Left lobe of liver (tissue), 2 donors: ENCODE results near the gene WDR18. TPM values are rescaled to one million over a fixed set of nuclear protein-coding genes. Genes with fewer than 3 reads are reported as not detected.

Experiments used
- ATAC-seq: fragments of 200-7000 bp; cut with Tn5 transposase; one replicate; pipeline ENCODE4 v1.9.1; 2020; ENCODE audit warnings: mild to moderate bottlenecking, moderate library complexity
- DNase-seq: peaks from one replicate; pipeline ENCODE4 v3.0.0-alpha.2; 2020; ENCODE audit warnings: low spot score
- total RNA-seq: library from RNA; stranded (reverse); gene quantifications from one replicate; pipeline ENCODE4 v1.2.1, GENCODE V29; 2021
- donor health status: DM: no; HTN: no; CAD: no; lungs with moderate emphysema.
- donor health status: DM: no; HTN: yes; CAD: no.

The WDR18 gene
- total RNA-seq, 1 donor from 2014 or later: 34.7 TPM

DNA sequence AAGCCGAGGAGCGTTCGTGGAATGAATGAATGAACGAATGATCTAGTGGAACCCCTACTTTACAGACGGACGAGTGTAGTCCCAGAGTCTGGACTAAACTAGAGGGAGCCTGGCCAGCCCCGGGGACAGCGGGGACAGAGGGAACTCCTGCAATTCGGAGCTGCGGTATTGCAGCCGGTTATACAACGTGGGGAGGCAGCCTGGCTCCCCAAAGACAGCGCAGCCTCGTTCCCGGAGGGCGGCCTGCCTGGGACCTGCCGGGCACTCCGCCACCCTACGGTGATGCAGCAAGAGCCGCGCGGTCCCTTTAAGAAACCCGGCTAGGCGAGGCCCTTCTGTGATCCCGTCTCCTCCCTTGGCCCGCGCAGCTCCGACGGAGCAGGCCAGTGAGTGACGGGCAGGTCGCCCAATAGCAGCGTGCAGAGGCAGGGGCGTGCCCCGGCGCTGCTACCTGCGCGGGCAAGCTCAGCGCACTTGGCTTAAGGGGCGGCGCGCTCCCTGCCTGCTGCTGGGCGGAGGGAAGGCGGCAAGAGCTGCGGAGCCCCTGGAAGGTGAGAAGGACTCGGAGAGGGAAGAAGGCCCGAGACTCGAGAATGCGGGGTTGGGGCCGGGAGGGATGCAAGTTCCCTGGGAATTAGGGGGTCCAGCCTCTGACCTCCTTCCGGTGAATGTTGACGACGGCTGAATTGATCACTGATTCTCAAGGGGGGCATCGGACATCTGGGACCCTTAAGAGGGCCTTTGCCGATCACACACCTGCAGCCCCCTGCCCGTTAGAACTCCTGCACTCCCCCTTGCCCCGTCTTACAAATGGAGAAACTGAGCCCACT lies 55.7 kb downstream of the WDR18 start, which contains the start of gene ABCA7:
TSS of gene ABCA7 (plus strand) at position 462 of the 830 bp plus-strand sequence. CDS start 1,255 bp downstream, outside the sequence.
- ATAC-seq: peak; percentile 93
- peak; percentile 100 for DNase-seq

DNA sequence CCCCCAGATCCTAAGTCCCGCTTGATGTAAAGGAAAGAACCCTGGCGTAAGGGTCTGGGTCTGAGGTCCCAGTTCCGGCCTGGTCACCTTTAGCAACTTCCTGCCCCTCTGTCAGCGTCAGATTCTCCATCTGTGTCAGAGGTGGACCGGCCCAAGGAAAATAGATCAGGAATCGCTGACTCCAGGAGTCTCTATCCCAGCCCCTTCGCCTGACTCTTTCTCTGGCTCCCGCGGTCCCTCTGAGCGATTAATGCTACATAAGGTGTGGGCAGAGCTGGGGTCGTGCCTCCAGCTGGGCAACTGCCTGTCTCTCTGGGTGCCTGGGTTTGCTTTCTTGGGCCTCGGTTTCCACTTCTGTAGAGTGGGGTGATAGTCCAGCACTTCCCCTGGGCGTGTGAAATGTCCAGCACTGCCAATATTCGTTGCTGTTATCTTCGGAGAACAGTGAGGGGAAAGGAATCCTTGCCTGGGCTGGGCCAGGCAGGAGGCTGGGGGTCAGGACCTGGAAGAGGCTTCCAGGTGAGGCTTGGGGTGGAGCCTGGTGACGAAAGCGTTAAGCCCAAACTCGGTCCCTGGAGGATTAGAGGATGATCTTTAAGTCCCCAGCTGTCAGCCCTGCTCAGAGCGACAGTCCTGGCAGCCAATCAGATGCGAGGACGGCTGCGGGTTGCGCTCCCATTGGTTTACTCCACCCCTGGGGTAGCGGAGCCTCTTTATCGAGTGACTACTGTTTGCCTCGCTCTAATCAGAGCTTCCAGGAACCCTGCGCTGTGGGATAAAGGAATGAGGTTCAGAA lies 56.5 kb downstream of the WDR18 start:
- ATAC-seq (peak; percentile 72), DNase-seq (peak; percentile 92)

DNA sequence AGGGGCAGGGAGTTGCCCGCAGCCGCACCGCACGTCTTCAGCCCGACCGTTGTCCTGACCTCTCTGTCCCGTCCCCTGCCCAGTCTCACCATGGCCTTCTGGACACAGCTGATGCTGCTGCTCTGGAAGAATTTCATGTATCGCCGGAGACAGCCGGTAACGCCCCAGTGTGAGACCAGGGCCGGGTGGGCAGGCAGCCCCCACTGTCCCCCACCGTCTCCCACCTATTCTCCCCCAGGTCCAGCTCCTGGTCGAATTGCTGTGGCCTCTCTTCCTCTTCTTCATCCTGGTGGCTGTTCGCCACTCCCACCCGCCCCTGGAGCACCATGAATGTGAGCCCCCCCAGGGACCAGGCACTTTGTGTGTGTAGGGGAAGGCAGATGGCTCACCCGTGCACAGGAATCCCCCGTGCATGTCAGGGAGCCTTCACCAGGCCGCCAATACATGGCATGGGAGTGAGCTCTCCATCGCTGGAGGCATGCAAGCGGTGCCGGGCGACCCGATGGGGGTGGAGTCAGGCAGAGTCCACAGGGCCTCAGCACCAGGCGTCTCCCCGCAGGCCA lies 57.2 kb downstream of the WDR18 start:
- DNase-seq (no peak), ATAC-seq (no peak)

DNA sequence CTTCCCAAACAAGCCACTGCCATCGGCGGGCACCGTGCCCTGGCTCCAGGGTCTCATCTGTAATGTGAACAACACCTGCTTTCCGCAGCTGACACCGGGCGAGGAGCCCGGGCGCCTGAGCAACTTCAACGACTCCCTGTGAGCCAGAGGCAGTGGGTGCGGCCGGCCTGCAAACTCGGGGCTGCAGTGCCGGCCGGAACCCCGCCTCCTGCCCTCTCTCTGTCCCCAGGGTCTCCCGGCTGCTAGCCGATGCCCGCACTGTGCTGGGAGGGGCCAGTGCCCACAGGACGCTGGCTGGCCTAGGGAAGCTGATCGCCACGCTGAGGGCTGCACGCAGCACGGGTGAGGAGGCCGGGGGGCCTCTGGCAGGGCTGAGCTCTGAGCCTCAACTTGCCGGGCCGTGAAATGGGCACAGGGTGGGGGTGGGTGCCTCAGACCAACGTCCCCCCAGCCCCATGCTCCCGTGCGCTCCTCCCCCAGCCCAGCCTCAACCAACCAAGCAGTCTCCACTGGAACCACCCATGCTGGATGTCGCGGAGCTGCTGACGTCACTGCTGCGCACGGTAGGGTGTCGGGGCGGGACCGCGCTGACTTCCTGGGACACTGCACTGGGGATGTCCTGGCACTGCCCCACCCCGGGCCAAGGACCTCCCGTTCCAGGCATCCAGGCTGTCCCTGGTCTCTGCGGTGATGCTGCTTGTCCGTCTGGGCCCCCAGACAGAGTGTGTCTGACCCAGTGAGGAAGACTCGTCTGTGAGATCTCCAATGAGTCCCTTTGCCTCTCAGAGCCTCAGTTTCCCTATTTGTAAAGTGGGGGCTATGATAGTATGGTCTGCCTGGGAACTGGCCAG lies 57.9 kb downstream of the WDR18 start:
- ATAC-seq (no peak), DNase-seq (no peak)

DNA sequence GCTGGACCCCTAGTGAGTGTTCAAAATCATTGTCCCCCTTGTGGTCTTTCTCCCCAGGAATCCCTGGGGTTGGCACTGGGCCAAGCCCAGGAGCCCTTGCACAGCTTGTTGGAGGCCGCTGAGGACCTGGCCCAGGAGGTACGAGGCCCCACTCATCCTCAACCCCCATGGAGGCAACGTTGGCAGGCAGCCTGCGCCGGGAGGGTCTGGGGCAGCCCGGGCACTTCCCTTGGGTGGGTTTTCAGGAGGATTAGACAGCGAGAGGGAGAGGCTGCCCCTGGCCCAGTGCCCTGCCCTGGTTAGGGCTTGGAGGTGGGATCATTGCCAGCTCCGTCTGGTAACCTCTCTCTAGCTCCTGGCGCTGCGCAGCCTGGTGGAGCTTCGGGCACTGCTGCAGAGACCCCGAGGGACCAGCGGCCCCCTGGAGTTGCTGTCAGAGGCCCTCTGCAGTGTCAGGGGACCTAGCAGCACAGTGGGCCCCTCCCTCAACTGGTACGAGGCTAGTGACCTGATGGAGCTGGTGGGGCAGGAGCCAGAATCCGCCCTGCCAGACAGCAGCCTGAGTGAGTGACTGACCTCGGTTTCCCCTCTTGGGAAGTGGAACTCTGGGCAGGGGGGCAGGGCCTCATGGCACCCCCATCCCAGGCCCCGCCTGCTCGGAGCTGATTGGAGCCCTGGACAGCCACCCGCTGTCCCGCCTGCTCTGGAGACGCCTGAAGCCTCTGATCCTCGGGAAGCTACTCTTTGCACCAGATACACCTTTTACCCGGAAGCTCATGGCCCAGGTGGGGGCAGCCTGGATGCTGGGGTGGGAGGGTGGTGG lies 58.8 kb downstream of the WDR18 start:
- no peak for ATAC-seq
- no peak for DNase-seq

Other genes starting within 250 kb of the WDR18 start
- 0.18 TPM for gene MISP, start 233.2 kb upstream of the WDR18 start, total RNA-seq
- 115 TPM for gene PTBP1, start 186.9 kb upstream of the WDR18 start, total RNA-seq
- not detected for gene PLPPR3, start 162.4 kb upstream of the WDR18 start, total RNA-seq
- gene AZU1, start 156.5 kb upstream of the WDR18 start, total RNA-seq: 0.60 TPM
- gene PRTN3, start 143.3 kb upstream of the WDR18 start, total RNA-seq: 0.23 TPM
- gene ELANE, start 132.0 kb upstream of the WDR18 start, total RNA-seq: 0.58 TPM
- 6.1 TPM for gene CFD, start 124.7 kb upstream of the WDR18 start, total RNA-seq
- gene MED16, start 91.2 kb upstream of the WDR18 start, total RNA-seq: 36.3 TPM
- not detected for gene RNU6-9, start 90.9 kb upstream of the WDR18 start, total RNA-seq
- 20.9 TPM for gene R3HDM4, start 71.1 kb upstream of the WDR18 start, total RNA-seq
- not detected for gene KISS1R, start 67.0 kb upstream of the WDR18 start, total RNA-seq
- gene ARID3A, start 58.3 kb upstream of the WDR18 start, total RNA-seq: 3.6 TPM
- gene GRIN3B, start 16.1 kb downstream of the WDR18 start, total RNA-seq: not detected
- 117 TPM for gene TMEM259, start 36.8 kb downstream of the WDR18 start, total RNA-seq
- gene RNU6-2, start 37.2 kb downstream of the WDR18 start, total RNA-seq: not detected
- gene CNN2, start 42.3 kb downstream of the WDR18 start, total RNA-seq: 23.2 TPM
- gene ABCA7, start 55.8 kb downstream of the WDR18 start, total RNA-seq: 10.4 TPM
- gene ARHGAP45, start 82.8 kb downstream of the WDR18 start, total RNA-seq: 5.1 TPM
- gene POLR2E, start 111.0 kb downstream of the WDR18 start, total RNA-seq: 143 TPM
- 247 TPM for gene GPX4, start 119.6 kb downstream of the WDR18 start, total RNA-seq
- gene SBNO2, start 189.9 kb downstream of the WDR18 start, total RNA-seq: 22.6 TPM
- gene STK11, start 221.4 kb downstream of the WDR18 start, total RNA-seq: 33.1 TPM